Tongue (tissue), 2 donors: ENCODE measurements around the gene MYH4. TPM values are rescaled to one million over a fixed set of nuclear protein-coding genes. Genes with fewer than 3 reads are reported as not detected.

Source experiments
- DNase-seq: peaks from one replicate; pipeline ENCODE4 v3.0.0-alpha.2; 2015
- total RNA-seq: library from RNA; depleted of rRNA; stranded (reverse); fragments of >200 nt; gene quantifications from one replicate; pipeline ENCODE4 v1.2.3, GENCODE V29; 2014

MYH4 gene
- 0.72 TPM for total RNA-seq

GRCh38 chr17:10469459-10469858 is at the start of gene MYH4:
Gene MYH4 (minus strand): TSS chr17:10469559. CDS start chr17:10466745, 2,814 bp downstream.
- no peak for DNase-seq

GRCh38 chr17:10518271-10519037 is 49.1 kb upstream of the MYH4 start, which contains the start of gene MYH1:
Gene MYH1 (minus strand): TSS chr17:10518542. CDS start chr17:10516642, 1,900 bp downstream.
- DNase-seq: no peak

GRCh38 chr17:10516638-10517037 is 47.3 kb upstream of the MYH4 start:
- no peak for DNase-seq

GRCh38 chr17:10516065-10516464 is 46.7 kb upstream of the MYH4 start:
- DNase-seq: no peak

GRCh38 chr17:10513299-10514067 is 44.1 kb upstream of the MYH4 start:
- peak; percentile 8 for DNase-seq

- DNase-seq: no peak
Measured at GRCh38 chr17:10512856-10513255, 43.5 kb upstream of the MYH4 start.

GRCh38 chr17:10499950-10500349 is 30.6 kb upstream of the MYH4 start:
- no peak for DNase-seq

- no peak for DNase-seq
Measured at GRCh38 chr17:10492004-10492403, 22.6 kb upstream of the MYH4 start.

GRCh38 chr17:10482252-10482651 is 12.9 kb upstream of the MYH4 start:
- no peak for DNase-seq

GRCh38 chr17:10477701-10478100 is 8.3 kb upstream of the MYH4 start:
- DNase-seq: no peak

GRCh38 chr17:10474536-10474935 is 5.2 kb upstream of the MYH4 start:
- DNase-seq: no peak

- DNase-seq: no peak
Measured at GRCh38 chr17:10471858-10472257, 2.5 kb upstream of the MYH4 start.

GRCh38 chr17:10463402-10463801 is 6.0 kb downstream of the MYH4 start:
- DNase-seq: no peak

GRCh38 chr17:10460062-10460461 is 9.3 kb downstream of the MYH4 start:
- DNase-seq: no peak

GRCh38 chr17:10458701-10459100 is 10.7 kb downstream of the MYH4 start:
- no peak for DNase-seq

GRCh38 chr17:10457952-10458351 is 11.4 kb downstream of the MYH4 start:
- no peak for DNase-seq

GRCh38 chr17:10447026-10447931 is 22.1 kb downstream of the MYH4 start:
- DNase-seq: no peak

- no peak for DNase-seq
Measured at GRCh38 chr17:10439816-10440215, 29.5 kb downstream of the MYH4 start.

GRCh38 chr17:10435096-10435495 is 34.3 kb downstream of the MYH4 start:
- DNase-seq: no peak

GRCh38 chr17:10429421-10430045 is 39.8 kb downstream of the MYH4 start:
- DNase-seq: no peak

GRCh38 chr17:10428781-10429180 is 40.6 kb downstream of the MYH4 start:
- no peak for DNase-seq
